Right lobe of liver (tissue), 6 donors: Measurements from ENCODE around the gene MAST3. TPM values are rescaled to one million over a fixed set of nuclear protein-coding genes. Genes with fewer than 3 reads are reported as not detected.

Experiments used
- ATAC-seq, 4 donors: fragments of 200-7000 bp; cut with Tn5 transposase; one replicate each; pipeline ENCODE4 v1.9.1; 2020; ENCODE audit warnings: mild to moderate bottlenecking in 4 of 4, moderate library complexity in 4 of 4
- DNase-seq, 3 donors: peaks; one replicate each; pipeline ENCODE4 v3.0.0-alpha.2; 2020
- H3K27ac ChIP-seq, 3 donors: fragments of 200-600 bp; one replicate each; pipeline ENCODE4 v1.8.0; 2022
- H3K27me3 ChIP-seq, 2 donors: fragments of 200-600 bp; one replicate each; pipeline ENCODE4 v1.8.0; 2022
- H3K36me3 ChIP-seq, 4 donors: fragments of 200-600 bp; sonication (generic) in 1 of 4; one replicate each; pipeline versions ENCODE4 v1.5.1 to v1.8.0; 2017 to 2022; ENCODE audit warnings: control low read depth in 1 of 4
- H3K4me1 ChIP-seq, 4 donors: fragments of 200-600 bp; sonication (generic) in 1 of 4; one replicate each; pipeline versions ENCODE4 v1.5.1 to v1.8.0; 2017 to 2022; ENCODE audit warnings: control low read depth in 1 of 4
- H3K4me3 ChIP-seq, 3 donors: fragments of 200-600 bp; one replicate each; pipeline ENCODE4 v1.8.0; 2022
- H3K9me3 ChIP-seq, 4 donors: fragments of 200-600 bp; sonication (generic) in 1 of 4; one replicate each; pipeline versions ENCODE4 v1.5.1 to v1.8.0; 2017 to 2022; ENCODE audit warnings: control low read depth in 1 of 4
- CTCF ChIP-seq, 4 donors: fragments of 200-600 bp in 3 of 4; fragments of 450-650 bp in 1 of 4; IDR thresholded peaks; one replicate each; pipeline versions ENCODE4 v1.5.1 to v1.8.0; 2016 to 2022; ENCODE audit warnings: antibody characterized with exemption in 4 of 4, mild to moderate bottlenecking in 2 of 4
- POLR2A ChIP-seq: fragments of 450-650 bp; IDR thresholded peaks from one replicate; pipeline ENCODE4 v1.6.1; 2017; ENCODE audit warnings: antibody characterized with exemption, mild to moderate bottlenecking
- WGBS: methylation state at CpG from one replicate; pipeline ENCODE4 v1.1.6; 2018; ENCODE audit warnings: low coverage, low lambda C conversion rate; ENCODE audit not compliant: insufficient coverage; ENCODE audit errors: missing lambda C conversion rate; 5-methylcytosine and 5-hydroxymethylcytosine counted together
- intact Hi-C, 2 donors: fragments of 100-400 bp; cut with DNase I; formaldehyde crosslinking; loops; one replicate each; pipeline versions ENCODE4 v1.11.2 to v1.14.1; 2022
- total RNA-seq, 6 experiments: library from RNA; depleted of rRNA in 2 of 6; stranded (reverse); fragments of >200 nt in 2 of 6; fragmentation: NEBNext Ultra II Directional in 3 of 6; extraction: Animal tissue kit (Norgen Biotek cat#: 25700) in 3 of 6; gene quantifications; one replicate each; pipeline versions ENCODE4 v1.1.0 to v1.2.4, GENCODE V29; 2016 to 2023
- donor health status: DM: no; HTN: yes; CAD: no.
- donor health status: DM: no; HTN: no; CAD: no.
- donor health status: DM: no; HTN: no; CAD: no.
- donor health status: DM: no; HTN: yes; CAD: no.
- donor health status: DM: no; HTN: yes; CAD: no.

Gene MAST3
- total RNA-seq, 6 experiments from 2014 or later, result 8.0 to 17.9 (median 10.0) TPM

GRCh38 chr19:18152817-18153555 lies 55.4 kb downstream of the MAST3 start, which contains the start of gene PIK3R2:
PIK3R2 (plus strand) TSS chr19:18153163; CDS start chr19:18155880, 2,717 bp downstream.
- peaks cover 0 to 49% (median 18%) of the 10 kb centered on the region in 4 donors for H3K4me1 ChIP-seq
- peak within 1 kb of the TSS; percentile 93 to 94 (median 94) for H3K4me3 ChIP-seq
- peak; percentile 84 to 86 (median 84) for ATAC-seq
- H3K27ac ChIP-seq, result peak within 1 kb of the TSS; percentile 80 to 88 (median 85)
- under 1% methylated on average over 52 of the region's 86 CpGs for WGBS
- H3K9me3 ChIP-seq, result no peaks in the 10 kb centered on the region
- intact Hi-C loops, result no loop called here
- DNase-seq, result peak; percentile 99 to 100 (median 99)
- no peak for TF ChIP-seq CTCF (IDR thresholded peaks at IDR 0.05)
- TF ChIP-seq POLR2A, result peak; percentile 72
- H3K27me3 ChIP-seq, result no peaks in the 10 kb centered on the region
- peaks cover 0 to 4% (median 0%) of the 10 kb centered on the region in 4 donors for H3K36me3 ChIP-seq

- Histone ChIP-seq H3K36me3 (peaks cover 0 to 4% (median 0%) of the 10 kb centered on the region in 4 donors), H3K4me3 (peak overlapping the region; percentile 93 to 94 (median 94)), H3K4me1 (peaks cover 0 to 49% (median 18%) of the 10 kb centered on the region in 4 donors), H3K27ac (peak overlapping the region; percentile 80 to 88 (median 85)), H3K9me3 (no peaks in the 10 kb centered on the region), H3K27me3 (no peaks in the 10 kb centered on the region)
- DNase-seq (peak in 1 of 3 donors; percentile 58), ATAC-seq (no peak)
- TF ChIP-seq CTCF (IDR thresholded peaks at IDR 0.05), result no peak
- no peak for TF ChIP-seq POLR2A
- intact Hi-C loops, result no loop called here
- WGBS, result 4% methylated on average over 10 of the region's 38 CpGs
Observed at GRCh38 chr19:18153556-18154134, 56.1 kb downstream of the MAST3 start.

- Histone ChIP-seq H3K9me3 (no peaks in the 10 kb centered on the region), H3K36me3 (peaks cover 0 to 4% (median 0%) of the 10 kb centered on the region in 4 donors), H3K27me3 (no peaks in the 10 kb centered on the region), H3K27ac (no peak overlapping the region), H3K4me1 (peaks cover 0 to 44% (median 18%) of the 10 kb centered on the region in 4 donors), H3K4me3 (no peak overlapping the region)
- intact Hi-C loops, result no loop called here
- DNase-seq, result peak in 1 of 3 donors; percentile 49
- TF ChIP-seq POLR2A, result no peak
- TF ChIP-seq CTCF (IDR thresholded peaks at IDR 0.05), result no peak
- 60% methylated on average over 5 of the region's 43 CpGs for WGBS
- ATAC-seq, result no peak
Observed at GRCh38 chr19:18155095-18156087, 57.8 kb downstream of the MAST3 start.

- no peak overlapping the region for H3K4me3 ChIP-seq
- no peak for TF ChIP-seq POLR2A
- TF ChIP-seq CTCF (IDR thresholded peaks at IDR 0.05), result no peak
- no peaks in the 10 kb centered on the region for H3K9me3 ChIP-seq
- H3K27ac ChIP-seq, result peak overlapping the region in 1 of 3 donors; percentile 26
- peak in 1 of 3 donors; percentile 47 for DNase-seq
- H3K4me1 ChIP-seq, result peaks cover 0 to 42% (median 16%) of the 10 kb centered on the region in 4 donors
- ATAC-seq, result no peak
- WGBS, result 86% methylated on average over 6 of the region's 6 CpGs
- intact Hi-C loops, result no loop called here
- no peaks in the 10 kb centered on the region for H3K27me3 ChIP-seq
- peaks cover 0 to 4% (median 0%) of the 10 kb centered on the region in 4 donors for H3K36me3 ChIP-seq
Observed at GRCh38 chr19:18156268-18156667, 58.7 kb downstream of the MAST3 start.
